T1000 (cell line): ENCODE data around the gene MIS12.

Experiments used
- DNase-seq: peaks from one replicate; lab custom pipeline; 2025; ENCODE audit warnings: mixed read lengths; lab: John Stamatoyannopoulos, UW

The MIS12 gene

GRCh38 chr17:5499476-5500231 is 13.3 kb downstream of the MIS12 start:
- no peak for DNase-seq

DNA sequence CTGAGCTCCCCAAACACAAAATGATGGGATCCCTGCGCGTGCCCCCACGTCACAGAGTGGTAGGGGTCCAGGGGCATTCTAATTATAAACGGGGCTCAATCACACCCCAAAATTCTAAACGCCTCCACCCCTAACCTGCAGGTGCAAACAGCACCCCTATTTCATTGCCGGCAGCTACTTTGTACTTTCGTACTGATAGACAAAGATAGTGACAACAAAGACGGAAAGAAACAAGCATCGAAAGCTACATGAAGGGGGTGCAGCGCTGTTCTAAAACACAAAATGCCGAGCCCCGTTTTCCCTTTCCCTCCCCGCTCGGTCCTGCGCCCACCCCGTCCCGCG is 13.9 kb downstream of the MIS12 start:
- DNase-seq: no peak

DNA sequence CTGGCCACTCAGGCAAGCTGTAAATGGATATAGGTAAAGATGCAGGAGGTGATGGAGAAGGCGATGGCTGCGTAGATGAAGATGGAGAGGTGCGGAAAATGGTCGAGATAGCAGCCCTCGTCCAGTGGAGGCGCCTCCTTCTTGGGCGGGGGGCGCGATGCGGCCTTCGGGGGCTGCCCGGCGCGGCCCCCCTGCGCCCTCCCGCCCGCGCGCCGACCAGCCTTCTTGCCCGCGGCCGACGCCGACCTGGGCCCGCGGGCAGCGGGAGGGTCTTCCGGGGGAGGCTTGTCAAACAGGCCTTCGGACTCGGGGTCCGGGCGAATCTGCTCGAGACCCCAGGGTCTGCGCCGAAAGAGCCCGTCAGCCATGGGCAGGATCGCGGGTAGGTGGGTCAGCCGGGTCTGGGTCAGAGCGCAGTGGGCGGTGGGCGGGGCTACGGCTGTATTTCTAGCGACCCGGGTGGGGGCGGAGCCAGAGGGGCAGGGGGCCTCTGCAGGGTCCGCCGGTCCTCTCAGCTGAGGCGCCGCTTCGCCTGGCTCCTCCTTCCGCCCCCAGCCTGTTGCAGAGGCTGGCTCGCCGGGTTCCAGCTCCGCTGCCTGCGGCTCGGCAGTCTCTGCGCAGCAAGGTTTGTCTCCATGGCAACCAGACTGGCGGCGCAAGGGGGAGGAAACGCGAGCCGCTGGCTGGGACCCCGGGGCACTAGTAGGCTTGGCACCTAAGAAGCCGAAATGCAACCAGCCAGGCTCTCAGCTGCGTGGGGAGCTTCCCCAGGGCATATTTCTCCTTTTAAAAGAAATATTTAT is 14.4 kb downstream of the MIS12 start:
- peak; percentile 93 for DNase-seq

DNA sequence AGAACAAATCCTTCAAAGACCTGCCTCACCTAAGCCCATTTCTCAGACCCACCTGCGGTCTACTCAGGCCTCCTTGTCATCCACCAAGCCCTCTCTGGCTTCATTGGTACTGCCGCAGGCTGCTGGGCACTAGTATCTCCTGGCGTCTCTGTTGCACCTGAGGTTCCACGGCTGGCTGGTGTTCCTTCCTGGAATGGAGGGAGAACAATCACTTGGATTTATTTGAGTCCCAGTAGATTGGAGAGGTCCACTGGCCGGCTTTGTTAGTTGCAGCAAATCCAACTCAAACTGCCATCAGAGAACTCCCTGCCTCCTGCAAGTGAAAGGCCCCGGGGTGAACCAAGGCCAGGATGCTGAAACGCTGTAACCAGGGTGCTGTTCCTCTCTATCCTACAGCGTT is 15.3 kb downstream of the MIS12 start:
- DNase-seq: no peak

GRCh38 chr17:5502552-5502951 is 16.2 kb downstream of the MIS12 start:
- no peak for DNase-seq

DNA sequence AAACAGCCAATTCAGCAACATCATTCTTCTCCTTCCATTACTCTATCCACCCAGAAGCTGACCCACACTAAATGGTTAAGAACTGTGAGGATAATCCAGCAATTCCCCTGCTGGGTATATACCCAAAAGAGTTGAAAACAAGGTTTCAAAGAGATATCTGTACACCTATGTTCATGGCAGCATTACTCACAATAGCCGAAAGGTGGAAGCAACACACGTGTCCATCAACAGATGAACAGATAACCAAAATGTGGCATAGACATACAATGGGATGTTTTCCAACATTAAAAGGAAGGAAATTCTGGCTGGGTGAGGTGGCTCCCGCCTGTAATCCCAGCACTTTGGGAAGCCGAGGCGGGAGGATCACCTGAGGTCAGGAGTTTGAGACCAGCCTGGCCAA is 19.9 kb downstream of the MIS12 start:
- DNase-seq: no peak

- peak; percentile 37 for DNase-seq
These were observed 22.4 kb downstream of the MIS12 start for GRCh38 chr17:5508810-5509209.

GRCh38 chr17:5509482-5509881 is 23.1 kb downstream of the MIS12 start:
- peak; percentile 48 for DNase-seq

DNA sequence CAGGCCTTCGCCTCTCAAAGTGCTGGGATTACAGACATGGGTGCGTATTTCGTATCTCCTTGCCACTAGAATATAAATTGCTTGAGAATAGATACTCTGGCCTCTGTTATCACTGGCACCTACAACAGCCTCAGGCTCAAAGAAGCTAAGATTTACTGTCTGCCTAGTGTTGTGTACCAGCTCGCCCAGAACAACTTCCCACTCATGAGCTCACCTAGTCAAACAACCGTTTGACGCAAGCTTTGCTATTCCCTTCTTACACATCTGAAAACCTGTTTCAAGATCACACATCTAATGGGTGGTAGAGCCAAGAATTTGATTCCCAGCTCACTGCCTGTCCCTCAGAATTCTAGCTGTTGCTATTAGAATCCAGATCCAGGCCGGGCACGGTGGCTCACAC is 24.4 kb downstream of the MIS12 start:
- DNase-seq: no peak

DNA sequence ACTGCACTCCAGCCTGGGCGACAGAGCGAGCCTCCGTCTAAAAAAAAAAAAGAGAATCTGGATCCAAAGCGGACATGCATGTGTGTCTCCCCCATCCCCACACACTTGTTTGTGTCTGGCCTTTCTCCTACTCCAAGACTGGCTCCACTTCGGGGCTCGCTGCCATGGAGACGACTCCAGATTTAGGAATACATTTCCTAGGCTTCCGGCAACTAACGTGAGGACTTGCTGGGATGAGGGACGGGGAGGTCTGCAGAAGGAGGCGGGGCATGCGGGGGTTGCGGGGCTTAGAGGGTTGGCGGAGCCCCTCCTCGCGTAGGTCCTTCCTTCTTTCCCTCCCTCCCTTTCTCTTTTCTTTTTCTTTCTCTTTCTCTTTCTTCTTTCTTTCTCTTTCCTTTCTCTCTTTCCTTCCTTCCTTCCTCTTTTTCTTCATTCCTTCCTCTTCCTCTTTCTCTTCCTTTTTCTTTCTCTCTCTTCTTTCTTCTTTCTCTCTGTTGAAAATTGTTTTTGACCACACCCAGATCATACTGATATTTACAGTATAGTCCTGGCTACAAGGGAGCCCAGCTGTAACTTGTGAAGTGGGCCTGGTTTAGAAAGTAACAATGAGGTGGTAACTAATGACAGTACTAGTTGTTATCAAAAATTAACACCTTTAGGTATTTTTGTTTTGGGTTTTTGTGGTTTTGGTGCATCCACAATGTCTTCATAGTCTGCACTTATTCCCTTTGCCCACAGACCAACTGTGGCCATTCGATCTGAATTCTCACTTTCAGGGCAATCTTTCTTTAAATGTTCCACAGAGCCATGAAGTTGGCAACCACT is 25.2 kb downstream of the MIS12 start:
- DNase-seq: no peak

GRCh38 chr17:5513628-5514027 is 27.3 kb downstream of the MIS12 start:
- no peak for DNase-seq

- no peak for DNase-seq
These were observed 28.6 kb downstream of the MIS12 start for GRCh38 chr17:5514976-5515375.

DNA sequence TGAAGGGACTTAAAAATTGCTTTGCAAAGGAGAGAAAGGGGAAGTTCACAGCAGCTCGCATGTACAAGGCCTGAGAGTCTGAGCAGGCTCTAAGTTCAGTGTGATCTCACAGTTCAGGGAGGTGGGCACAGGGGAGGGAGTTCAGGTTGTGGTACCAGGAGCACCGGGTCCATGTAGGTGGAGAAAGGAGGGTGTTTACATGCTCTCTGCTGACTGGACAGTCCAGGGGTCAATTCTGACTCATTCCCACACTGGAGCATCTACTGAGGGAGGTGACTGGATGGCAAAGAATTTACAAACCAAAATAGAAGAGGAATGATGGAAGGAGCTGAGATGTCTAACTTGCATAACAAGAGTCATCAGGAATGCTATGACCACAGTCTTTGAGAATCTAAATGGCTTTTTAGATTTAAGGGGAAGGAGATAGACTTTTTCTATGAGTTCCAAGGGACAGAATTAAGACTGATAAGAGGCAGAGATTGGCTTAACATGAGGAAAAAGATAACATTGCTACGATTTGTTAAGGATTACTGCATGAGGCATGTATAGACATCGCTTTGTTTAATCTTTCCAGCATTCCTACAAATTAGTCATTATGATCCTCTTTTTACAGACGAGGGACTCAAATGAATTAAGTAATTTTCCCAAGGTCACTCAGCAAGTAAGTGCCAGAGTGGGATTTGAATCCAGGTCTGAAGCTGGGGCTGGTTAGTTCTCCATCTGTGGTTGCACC is 29.9 kb downstream of the MIS12 start:
- peak; percentile 82 for DNase-seq

DNA sequence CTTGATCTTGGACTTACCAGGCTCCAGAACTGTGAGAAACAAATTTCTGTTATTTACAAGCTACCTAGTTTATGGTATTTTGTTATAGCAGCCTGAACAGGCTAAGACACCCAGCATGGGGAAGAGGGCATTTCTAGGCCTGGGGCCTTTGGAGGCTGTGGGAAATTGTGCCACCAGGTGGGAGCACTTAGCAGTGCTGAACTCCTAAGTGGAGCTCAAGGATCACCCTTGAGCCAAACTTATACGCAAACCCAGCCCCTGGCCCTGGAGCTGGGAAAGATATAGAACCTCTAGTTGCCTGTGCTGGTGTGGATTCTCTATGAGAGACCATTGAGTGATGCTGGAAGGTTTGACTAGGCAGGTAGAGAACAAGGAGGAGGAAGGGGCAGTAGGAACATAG is 36.1 kb downstream of the MIS12 start:
- no peak for DNase-seq

DNA sequence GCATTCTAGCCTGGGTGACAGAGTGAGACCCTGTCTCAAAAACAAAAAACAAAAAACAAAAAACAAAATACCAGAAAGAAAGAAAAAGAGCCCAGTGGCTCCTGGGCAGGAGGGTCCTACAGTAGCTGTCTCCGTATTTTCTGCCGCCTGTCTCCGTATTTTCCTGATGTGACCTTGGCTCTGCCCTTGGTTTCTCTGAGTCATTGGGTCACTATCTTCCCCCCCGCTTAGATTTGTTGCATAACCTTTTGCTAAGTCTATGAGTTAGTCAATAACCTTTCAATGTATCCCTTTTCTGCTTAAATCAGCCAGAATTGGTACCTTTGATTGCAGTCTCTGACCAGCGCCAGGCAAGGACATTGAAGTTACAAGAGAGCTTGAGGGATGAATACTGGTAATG is 36.9 kb downstream of the MIS12 start:
- no peak for DNase-seq

- DNase-seq: peak; percentile 78
These were observed 40.6 kb downstream of the MIS12 start for GRCh38 chr17:5526821-5527598.

- no peak for DNase-seq
These were observed 41.4 kb downstream of the MIS12 start for GRCh38 chr17:5527601-5528250.

- DNase-seq: no peak
These were observed 44.1 kb downstream of the MIS12 start for GRCh38 chr17:5530265-5531084.

GRCh38 chr17:5531085-5531418 is 44.7 kb downstream of the MIS12 start:
- DNase-seq: no peak

GRCh38 chr17:5532581-5532980 is 46.2 kb downstream of the MIS12 start:
- DNase-seq: no peak
